ENCODE measurements around the gene CHMP2A.

- TF ChIP-seq POLR2A (IDR thresholded peaks at IDR 0.05; ENCODE audit: low read depth, low read length) (no peak), EZH2 (IDR thresholded peaks at IDR 0.05; ENCODE audit: borderline replicate concordance, low read depth, low read length, severe bottlenecking) (no peak), CTCF (IDR thresholded peaks at IDR 0.05; ENCODE audit: extremely low read depth in 1 of 2, insufficient read depth in 1 of 2, low read depth in 1 of 2, low read length in 2 of 2) (no peak)
These were observed 8.8 kb downstream of the CHMP2A start for GRCh38 chr19:58546019-58546530.
